Ascending aorta (tissue), 2 donors: ENCODE measurements around the gene ASRGL1. TPM values are rescaled to one million over a fixed set of nuclear protein-coding genes. Genes with fewer than 3 reads are reported as not detected.

ENCODE experiments used
- DNase-seq, 2 donors: peaks; one replicate each; pipeline ENCODE4 v3.0.0-alpha.2; 2019; ENCODE audit warnings: low spot score in 2 of 2
- H3K27ac ChIP-seq, 2 donors: fragments of 200-600 bp; sonication (generic); one replicate each; pipeline ENCODE4 v1.5.1; 2016 to 2017; ENCODE audit warnings: mild to moderate bottlenecking in 1 of 2
- H3K27me3 ChIP-seq: fragments of 200-600 bp; sonication (generic); one replicate; pipeline ENCODE4 v1.5.1; 2017
- H3K36me3 ChIP-seq, 2 donors: fragments of 200-600 bp; sonication (generic); one replicate each; pipeline ENCODE4 v1.5.1; 2016
- H3K4me1 ChIP-seq, 2 donors: fragments of 200-600 bp; sonication (generic); one replicate each; pipeline ENCODE4 v1.5.1; 2016 to 2017; ENCODE audit warnings: mild to moderate bottlenecking in 1 of 2
- H3K4me3 ChIP-seq, 2 donors: fragments of 200-600 bp; sonication (generic); one replicate each; pipeline ENCODE4 v1.5.1; 2016 to 2017; ENCODE audit warnings: mild to moderate bottlenecking in 1 of 2
- H3K9me3 ChIP-seq, 2 donors: fragments of 200-600 bp; sonication (generic); one replicate each; pipeline ENCODE4 v1.5.1; 2016
- CTCF ChIP-seq, 3 experiments: fragments of 200-600 bp in 2 of 3; fragments of 450-650 bp in 1 of 3; sonication (generic) in 2 of 3; IDR thresholded peaks; one replicate each; pipeline ENCODE4 v1.5.1; 2016 to 2019; ENCODE audit warnings: antibody characterized with exemption in 3 of 3, mild to moderate bottlenecking in 1 of 3, moderate library complexity in 1 of 3
- intact Hi-C: fragments of 100-400 bp; cut with DNase I; formaldehyde crosslinking; loops from one replicate; pipeline ENCODE4 v1.15.1; 2023
- total RNA-seq: library from RNA; depleted of rRNA; stranded (reverse); fragments of >200 nt; gene quantifications from one replicate; pipeline ENCODE4 v1.1.0, GENCODE V29; 2016

Gene ASRGL1
- 69.8 TPM for total RNA-seq

- Histone ChIP-seq H3K4me3 (peak within 1 kb of the TSS; percentile 77 to 86), H3K36me3 (no peaks in the 10 kb centered on the region), H3K9me3 (no peaks in the 10 kb centered on the region), H3K27me3 (no peaks in the 10 kb centered on the region), H3K4me1 (no peaks in the 10 kb centered on the region), H3K27ac (no peak within 1 kb of the TSS)
- no peak for TF ChIP-seq CTCF (IDR thresholded peaks at IDR 0.05)
- DNase-seq: peak; percentile 13 to 90
- intact Hi-C loops: no loop called here
Observed at GRCh38 chr11:62337303-62338181, at the start of gene ASRGL1. Gene ASRGL1 (plus strand): TSS chr11:62337448. CDS start chr11:62337978, 530 bp downstream.

GRCh38 chr11:62295504-62295903 is 41.7 kb upstream of the ASRGL1 start:
- no peaks in the 10 kb centered on the region for H3K4me1 ChIP-seq
- TF ChIP-seq CTCF (IDR thresholded peaks at IDR 0.05): no peak
- H3K9me3 ChIP-seq: no peaks in the 10 kb centered on the region
- H3K27ac ChIP-seq: no peak overlapping the region
- no peak overlapping the region for H3K4me3 ChIP-seq
- H3K27me3 ChIP-seq: no peaks in the 10 kb centered on the region
- intact Hi-C loops: no loop called here
- H3K36me3 ChIP-seq: no peaks in the 10 kb centered on the region
- DNase-seq: no peak

GRCh38 chr11:62298975-62299374 is 38.3 kb upstream of the ASRGL1 start, which contains the start of gene SCGB1D4:
Gene SCGB1D4 (minus strand): TSS chr11:62299075. CDS start chr11:62299010, 65 bp downstream.
- Histone ChIP-seq H3K4me1 (no peaks in the 10 kb centered on the region), H3K4me3 (no peak within 1 kb of the TSS), H3K27me3 (no peaks in the 10 kb centered on the region), H3K9me3 (no peaks in the 10 kb centered on the region), H3K36me3 (no peaks in the 10 kb centered on the region), H3K27ac (no peak within 1 kb of the TSS)
- intact Hi-C loops: no loop called here
- no peak for DNase-seq
- no peak for TF ChIP-seq CTCF (IDR thresholded peaks at IDR 0.05)

- H3K36me3 ChIP-seq: no peaks in the 10 kb centered on the region
- no peak for DNase-seq
- intact Hi-C loops: no loop called here
- H3K4me1 ChIP-seq: no peaks in the 10 kb centered on the region
- H3K9me3 ChIP-seq: no peaks in the 10 kb centered on the region
- TF ChIP-seq CTCF (IDR thresholded peaks at IDR 0.05): no peak
- no peak overlapping the region for H3K27ac ChIP-seq
- no peaks in the 10 kb centered on the region for H3K27me3 ChIP-seq
- H3K4me3 ChIP-seq: no peak overlapping the region
Observed at GRCh38 chr11:62306227-62306626, 31.0 kb upstream of the ASRGL1 start.

- intact Hi-C loops: no loop called here
- no peak for DNase-seq
- Histone ChIP-seq H3K27ac (no peak overlapping the region), H3K36me3 (no peaks in the 10 kb centered on the region), H3K9me3 (no peaks in the 10 kb centered on the region), H3K4me3 (no peak overlapping the region), H3K4me1 (no peaks in the 10 kb centered on the region), H3K27me3 (no peaks in the 10 kb centered on the region)
- no peak for TF ChIP-seq CTCF (IDR thresholded peaks at IDR 0.05)
Observed at GRCh38 chr11:62307950-62308349, 29.3 kb upstream of the ASRGL1 start.
